Natural killer cell (primary cell): ENCODE results near the gene TPRA1. TPM values are rescaled to one million over a fixed set of nuclear protein-coding genes. Genes with fewer than 3 reads are reported as not detected.

ENCODE experiments used
- ATAC-seq, 3 donors: fragments of 150-1000 bp in 2 of 3; fragments of 200-7000 bp in 1 of 3; cut with Tn5 transposase; 1 replicate in 1 of 3; 2 replicates in 2 of 3; pipeline ENCODE4 v1.10.0; 2021; ENCODE audit warnings: mild to moderate bottlenecking in 2 of 3, moderate library complexity in 2 of 3
- DNase-seq, 2 donors: peaks; one replicate each; pipeline versions ENCODE4 v3.0.0 to v3.0.0-alpha.2; 2013 to 2021; ENCODE audit warnings: mixed read lengths in 1 of 2
- H3K27ac ChIP-seq: one replicate; pipeline ENCODE4 v1.5.1; 2013; ENCODE audit warnings: mild to moderate bottlenecking, low read length
- H3K27me3 ChIP-seq: one replicate; pipeline ENCODE4 v1.6.1; 2013; ENCODE audit warnings: low read length; ENCODE audit not compliant: control insufficient read depth, insufficient read depth
- H3K36me3 ChIP-seq: one replicate; pipeline ENCODE4 v1.6.1; 2013; ENCODE audit warnings: low read length; ENCODE audit not compliant: control insufficient read depth, insufficient read depth
- H3K4me1 ChIP-seq: one replicate; pipeline ENCODE4 v1.6.1; 2013; ENCODE audit warnings: low read length; ENCODE audit not compliant: control insufficient read depth, insufficient read depth
- H3K4me3 ChIP-seq: one replicate; pipeline ENCODE4 v1.5.1; 2013; ENCODE audit warnings: low read length
- H3K9me3 ChIP-seq: one replicate; pipeline ENCODE4 v1.6.1; 2013; ENCODE audit warnings: low read length; ENCODE audit not compliant: control insufficient read depth, insufficient read depth
- H3K27ac Mint-ChIP-seq, 2 donors: one replicate each; pipeline ENCODE4 v1.8.0; 2022; ENCODE audit warnings: mild to moderate bottlenecking in 2 of 2, mixed read lengths in 2 of 2, moderate library complexity in 1 of 2
- H3K27me3 Mint-ChIP-seq, 2 donors: one replicate each; pipeline ENCODE4 v1.8.0; 2022; ENCODE audit warnings: low read depth in 2 of 2, mixed read lengths in 2 of 2
- H3K36me3 Mint-ChIP-seq: one replicate; pipeline ENCODE4 v1.8.0; 2022; ENCODE audit warnings: mixed read lengths
- H3K4me1 Mint-ChIP-seq, 2 donors: one replicate each; pipeline ENCODE4 v1.8.0; 2022; ENCODE audit warnings: mixed read lengths in 2 of 2
- H3K4me3 Mint-ChIP-seq: one replicate; pipeline ENCODE4 v1.8.0; 2022; ENCODE audit warnings: mild to moderate bottlenecking, moderate library complexity, mixed read lengths
- H3K9me3 Mint-ChIP-seq, 2 donors: one replicate each; pipeline ENCODE4 v1.8.0; 2022; ENCODE audit warnings: mixed read lengths in 2 of 2
- CTCF ChIP-seq: fragments of 200-600 bp; IDR thresholded peaks from one replicate; pipeline ENCODE4 v1.8.0; 2022; ENCODE audit warnings: antibody characterized with exemption
- WGBS: methylation state at CpG from one replicate; pipeline ENCODE4 v1.1.7; 2013; ENCODE audit warnings: missing lambda C conversion rate; ENCODE audit not compliant: insufficient coverage; 5-methylcytosine and 5-hydroxymethylcytosine counted together
- intact Hi-C: fragments of 100-400 bp; cut with micrococcal nuclease; formaldehyde crosslinking; loops from one replicate; pipeline ENCODE4 v1.14.2; 2022
- total RNA-seq, 4 donors: library from RNA; stranded (reverse); fragments of 120-200 nt in 1 of 4; gene quantifications; one replicate each; pipeline versions ENCODE4 v1.2.3 to v1.2.4, GENCODE V29; 2013 to 2022

Gene TPRA1
- total RNA-seq, 3 donors from 2014 or later (not counting 1 experiment from before 2014, with no cell fraction given), result 15.4 to 22.7 (median 22.1) TPM

- peaks cover 15% of the 10 kb centered on the region for H3K4me1 ChIP-seq
- Mint-ChIP-seq H3K27ac (no peak overlapping the region), H3K4me3 (no peak overlapping the region), H3K36me3 (no peaks in the 10 kb centered on the region), H3K27me3 (peaks cover 0 to 9% of the 10 kb centered on the region in 2 donors), H3K4me1 (peaks cover 6 to 15% of the 10 kb centered on the region in 2 donors), H3K9me3 (no peaks in the 10 kb centered on the region)
- no peak overlapping the region for H3K27ac ChIP-seq
- no peaks in the 10 kb centered on the region for H3K36me3 ChIP-seq
- ATAC-seq (no peak), DNase-seq (no peak)
- H3K4me3 ChIP-seq, result no peak overlapping the region
- 92% methylated on average over 9 of the region's 9 CpGs for WGBS
- intact Hi-C loops, result loop anchor here (5.0 kb wide), 2 partner anchors 798 to 1028 kb away; partner anchors contain the start of gene CHST13
- TF ChIP-seq CTCF, result no peak
- no peaks in the 10 kb centered on the region for H3K9me3 ChIP-seq
- H3K27me3 ChIP-seq, result no peaks in the 10 kb centered on the region
Measured at GRCh38 chr3:127549826-127550467, 40.6 kb downstream of the TPRA1 start.

GRCh38 chr3:127547761-127548605 is 42.5 kb downstream of the TPRA1 start:
- peaks cover 15% of the 10 kb centered on the region for H3K4me1 ChIP-seq
- ATAC-seq (peak; percentile 84 to 96 (median 94)), DNase-seq (peak; percentile 70 to 83)
- H3K36me3 Mint-ChIP-seq, result no peaks in the 10 kb centered on the region
- H3K4me3 ChIP-seq, result peak overlapping the region; percentile 40
- no peaks in the 10 kb centered on the region for H3K9me3 Mint-ChIP-seq
- H3K4me3 Mint-ChIP-seq, result peak overlapping the region; percentile 86
- no peaks in the 10 kb centered on the region for H3K9me3 ChIP-seq
- H3K27me3 ChIP-seq, result no peaks in the 10 kb centered on the region
- TF ChIP-seq CTCF, result peak; percentile 56
- peaks cover 6 to 15% of the 10 kb centered on the region in 2 donors for H3K4me1 Mint-ChIP-seq
- 8% methylated on average over 36 of the region's 42 CpGs for WGBS
- intact Hi-C loops, result loop anchor here (5.0 kb wide), 2 partner anchors 796 to 1026 kb away; partner anchors contain the start of gene CHST13
- peaks cover 0 to 2% of the 10 kb centered on the region in 2 donors for H3K27me3 Mint-ChIP-seq
- H3K27ac Mint-ChIP-seq, result peak overlapping the region in 1 of 2 donors; percentile 81
- H3K27ac ChIP-seq, result no peak overlapping the region
- no peaks in the 10 kb centered on the region for H3K36me3 ChIP-seq

DNA sequence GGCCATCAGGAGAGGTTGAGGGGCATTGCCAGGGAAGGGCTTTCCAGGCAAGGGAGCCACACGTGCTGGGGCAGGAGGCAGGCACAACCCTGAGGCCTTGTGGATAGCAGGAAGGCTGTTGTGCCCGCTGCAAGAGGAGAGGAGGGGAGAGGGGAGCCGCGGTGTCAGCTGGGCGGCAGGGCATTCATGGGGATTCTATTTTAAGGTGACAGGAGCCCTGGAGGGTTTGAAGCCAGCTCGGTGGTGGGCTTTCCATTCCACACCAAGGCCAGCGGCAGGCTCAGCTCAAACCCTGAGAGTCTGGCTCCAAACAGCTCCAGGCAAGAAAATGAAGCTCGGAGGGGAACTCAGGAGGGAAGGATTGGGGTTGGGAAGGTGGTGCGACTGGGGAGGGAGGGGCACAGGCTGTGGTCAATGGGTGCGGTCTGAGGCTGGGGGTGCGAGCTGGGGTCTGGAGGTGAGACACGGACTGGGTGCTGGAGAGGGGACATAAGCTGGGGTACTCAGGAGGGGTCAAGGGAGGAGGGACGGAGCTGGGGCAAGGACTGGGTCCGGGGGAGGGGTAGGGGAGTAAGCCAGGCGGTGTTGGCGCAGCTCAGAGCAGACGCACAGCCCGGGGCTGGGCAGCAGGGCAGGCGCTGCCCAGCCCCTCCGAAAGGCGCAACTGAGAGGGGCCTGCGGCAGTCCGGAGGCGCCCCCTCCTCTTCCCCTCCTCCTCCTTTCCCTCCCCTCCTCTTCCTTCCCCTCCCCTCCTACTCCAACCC is 43.4 kb downstream of the TPRA1 start:
- no peak for TF ChIP-seq CTCF
- H3K4me1 Mint-ChIP-seq, result peaks cover 6 to 15% of the 10 kb centered on the region in 2 donors
- peaks cover 0 to 3% of the 10 kb centered on the region in 2 donors for H3K27me3 Mint-ChIP-seq
- peaks cover 15% of the 10 kb centered on the region for H3K4me1 ChIP-seq
- H3K36me3 Mint-ChIP-seq, result no peaks in the 10 kb centered on the region
- H3K4me3 Mint-ChIP-seq, result peak overlapping the region; percentile 86
- intact Hi-C loops, result loop anchor here (5.0 kb wide), 2 partner anchors 795 to 1025 kb away; partner anchors contain the start of gene CHST13
- H3K9me3 ChIP-seq, result no peaks in the 10 kb centered on the region
- DNase-seq (peak in 1 of 2 donors; percentile 31), ATAC-seq (peak in 1 of 3 donors; percentile 25)
- 7% methylated on average over 24 of the region's 24 CpGs for WGBS
- H3K36me3 ChIP-seq, result no peaks in the 10 kb centered on the region
- H3K4me3 ChIP-seq, result peak overlapping the region; percentile 40
- H3K27me3 ChIP-seq, result no peaks in the 10 kb centered on the region
- no peaks in the 10 kb centered on the region for H3K9me3 Mint-ChIP-seq
- H3K27ac ChIP-seq, result no peak overlapping the region
- H3K27ac Mint-ChIP-seq, result peak overlapping the region in 1 of 2 donors; percentile 46
